Measurements from ENCODE around the gene SLC25A36.
"Not testable (repeated sequence)": the region's sequence is repeated elsewhere in the genome, so short reads cannot be mapped to it uniquely, and the experiment has no call there.

The SLC25A36 gene

GRCh38 chr3:141000027-141000663, 58.5 kb downstream of the SLC25A36 start:
- peak; percentile 35 to 65 for DNase-seq

- DNase-seq: no peak
These were observed 59.0 kb downstream of the SLC25A36 start for GRCh38 chr3:141000686-141001085.

- DNase-seq: no peak
These were observed 64.7 kb downstream of the SLC25A36 start for GRCh38 chr3:141006344-141006743.

- DNase-seq: no peak
These were observed 67.9 kb downstream of the SLC25A36 start for GRCh38 chr3:141009496-141009895.

- DNase-seq: peak; percentile 67 to 83
These were observed 69.8 kb downstream of the SLC25A36 start for GRCh38 chr3:141011232-141011996.

GRCh38 chr3:141011997-141012262, 70.3 kb downstream of the SLC25A36 start:
- no peak for DNase-seq

- DNase-seq: peak; percentile 28 to 47
These were observed 70.9 kb downstream of the SLC25A36 start for GRCh38 chr3:141012571-141012970.

GRCh38 chr3:141015481-141015880, 73.8 kb downstream of the SLC25A36 start:
- no peak for DNase-seq

GRCh38 chr3:141017366-141018322, 76.0 kb downstream of the SLC25A36 start:
- not testable (repeated sequence) for DNase-seq

GRCh38 chr3:141019244-141019643, 77.6 kb downstream of the SLC25A36 start:
- DNase-seq: no peak

- DNase-seq: no peak
These were observed 78.7 kb downstream of the SLC25A36 start for GRCh38 chr3:141020143-141020830.

- no peak for DNase-seq
These were observed 79.6 kb downstream of the SLC25A36 start for GRCh38 chr3:141021261-141021660.

All from SHP77 (cell line).